GM23338 (cell line): ENCODE results near the gene RPL10. TPM values are rescaled to one million over a fixed set of nuclear protein-coding genes. Genes with fewer than 3 reads are reported as not detected.

Experiments used
- ATAC-seq: fragments of 200-7000 bp; cut with Tn5 transposase; 3 replicates; pipeline ENCODE4 v1.9.1; 2020
- DNase-seq: peaks from one replicate; pipeline ENCODE4 v3.0.0-alpha.2; 2015; ENCODE audit warnings: low spot score
- H2AFZ ChIP-seq: fragments of 200-600 bp; sonication (generic); 2 replicates; pipeline ENCODE4 v1.8.0; 2016; ENCODE audit warnings: antibody characterized with exemption, mild to moderate bottlenecking, moderate library complexity
- H3F3A ChIP-seq: fragments of 200-600 bp; sonication (generic); replicated peaks from 2 replicates; pipeline ENCODE4 v1.8.0; 2017; ENCODE audit warnings: antibody characterized with exemption, mixed run types, low read depth
- H3K27ac ChIP-seq: fragments of 200-600 bp; sonication (generic); 2 replicates; pipeline ENCODE4 v1.6.1; 2016; ENCODE audit warnings: low read depth
- H3K27me3 ChIP-seq: fragments of 200-600 bp; sonication (generic); 2 replicates; pipeline ENCODE4 v1.8.0; 2016; ENCODE audit warnings: mild to moderate bottlenecking, mixed run types, moderate library complexity; ENCODE audit not compliant: insufficient read depth
- H3K36me3 ChIP-seq: fragments of 200-600 bp; sonication (generic); 2 replicates; pipeline ENCODE4 v1.8.0; 2016; ENCODE audit warnings: mild to moderate bottlenecking; ENCODE audit not compliant: insufficient read depth
- H3K4me1 ChIP-seq: fragments of 200-600 bp; sonication (generic); 2 replicates; pipeline ENCODE4 v1.8.0; 2016; ENCODE audit warnings: mild to moderate bottlenecking, moderate library complexity; ENCODE audit not compliant: insufficient read depth
- H3K4me2 ChIP-seq: fragments of 200-600 bp; sonication (generic); 2 replicates; pipeline ENCODE4 v1.7.1; 2017; ENCODE audit warnings: mixed run types
- H3K4me3 ChIP-seq: fragments of 200-600 bp; sonication (generic); 2 replicates; pipeline ENCODE4 v1.6.1; 2016; ENCODE audit warnings: mixed run types
- H3K79me2 ChIP-seq: fragments of 200-600 bp; sonication (generic); replicated peaks from 2 replicates; pipeline ENCODE4 v1.8.0; 2017; ENCODE audit warnings: mild to moderate bottlenecking; ENCODE audit not compliant: insufficient read depth
- H3K9me2 ChIP-seq: fragments of 200-600 bp; sonication (generic); 2 replicates; pipeline ENCODE4 v1.8.0; 2017; ENCODE audit not compliant: insufficient read depth
- H4K20me1 ChIP-seq: fragments of 200-600 bp; sonication (generic); replicated peaks from 2 replicates; pipeline ENCODE4 v1.8.0; 2017; ENCODE audit warnings: mild to moderate bottlenecking; ENCODE audit not compliant: insufficient read depth
- H3K27ac Mint-ChIP-seq: 2 replicates; pipeline ENCODE4 v1.8.0; 2020; ENCODE audit warnings: inconsistent platforms, mild to moderate bottlenecking, moderate library complexity, mixed read lengths
- H3K27me3 Mint-ChIP-seq: 3 replicates; pipeline ENCODE4 v1.8.0; 2022; ENCODE audit warnings: low read depth, mild to moderate bottlenecking, moderate library complexity, mixed read lengths, inconsistent platforms; ENCODE audit not compliant: insufficient read depth, poor library complexity
- H3K36me3 Mint-ChIP-seq: 3 replicates; pipeline ENCODE4 v1.8.0; 2021; ENCODE audit warnings: low read depth, mild to moderate bottlenecking, inconsistent platforms, moderate library complexity, mixed read lengths
- H3K4me1 Mint-ChIP-seq: 3 replicates; pipeline ENCODE4 v1.8.0; 2020; ENCODE audit warnings: mild to moderate bottlenecking, inconsistent platforms, mixed read lengths
- H3K4me3 Mint-ChIP-seq: 3 replicates; pipeline ENCODE4 v1.8.0; 2021; ENCODE audit warnings: moderate library complexity, mild to moderate bottlenecking, inconsistent platforms, mixed read lengths
- H3K9me3 Mint-ChIP-seq: 3 replicates; pipeline ENCODE4 v1.8.0; 2020; ENCODE audit warnings: moderate library complexity, mild to moderate bottlenecking, inconsistent platforms, mixed read lengths
- CREB1 ChIP-seq: fragments of 250-450 bp; sonication (Bioruptor Pico); IDR thresholded peaks from 2 replicates; pipeline ENCODE4 v1.5.0; 2020; ENCODE audit warnings: low read depth, mild to moderate bottlenecking, moderate library complexity
- EZH2 ChIP-seq: fragments of 200-600 bp; sonication (generic); IDR thresholded peaks from one replicate; pipeline ENCODE4 v1.8.0; 2017; ENCODE audit warnings: antibody characterized with exemption, mild to moderate bottlenecking, low read depth; ENCODE audit not compliant: unreplicated experiment
- EZH2phosphoT487 ChIP-seq: fragments of 200-600 bp; sonication (generic); IDR thresholded peaks from one replicate; pipeline ENCODE4 v1.8.1; 2018; ENCODE audit warnings: antibody characterized with exemption; ENCODE audit not compliant: unreplicated experiment
- JUNB ChIP-seq: IDR thresholded peaks from one replicate; pipeline ENCODE4 v1.6.1; 2016; ENCODE audit warnings: antibody characterized with exemption; ENCODE audit not compliant: unreplicated experiment
- POLR2AphosphoS5 ChIP-seq: IDR thresholded peaks from 2 replicates; pipeline ENCODE4 v1.6.1; 2016; ENCODE audit warnings: antibody characterized with exemption, low read depth
- ZNF114 ChIP-seq: fragments of 250-450 bp; sonication (Bioruptor Pico); IDR thresholded peaks from 2 replicates; pipeline ENCODE4 v1.5.0; 2020; ENCODE audit warnings: mild to moderate bottlenecking, moderate library complexity
- polyA plus RNA-seq: library from polyadenylated mRNA; unstranded; fragments of >200 nt; fragmentation: Nextera tagmentation; extraction: Ambion mirVana; gene quantifications from 2 replicates; pipeline ENCODE4 v1.2.1, GENCODE V29; 2016
- total RNA-seq: library from RNA; depleted of rRNA; stranded (reverse); fragments of >200 nt; shearing (Covaris generic); gene quantifications from 2 replicates; pipeline ENCODE4 v1.2.3, GENCODE V29; 2014
- TF ChIP-seq, protein P1 (sequence below): fragments of 250-450 bp; sonication (Bioruptor Pico); IDR thresholded peaks from 2 replicates; pipeline ENCODE4 v1.5.0; 2020; ENCODE audit warnings: mild to moderate bottlenecking, moderate library complexity
- TF ChIP-seq, protein P2 (sequence below): IDR thresholded peaks from 2 replicates; pipeline ENCODE4 v1.6.1; 2016; ENCODE audit warnings: antibody characterized with exemption

Gene RPL10
- total and polyA plus RNA-seq, 2 experiments from 2014 or later, result 1,696 to 4,929 TPM

DNA sequence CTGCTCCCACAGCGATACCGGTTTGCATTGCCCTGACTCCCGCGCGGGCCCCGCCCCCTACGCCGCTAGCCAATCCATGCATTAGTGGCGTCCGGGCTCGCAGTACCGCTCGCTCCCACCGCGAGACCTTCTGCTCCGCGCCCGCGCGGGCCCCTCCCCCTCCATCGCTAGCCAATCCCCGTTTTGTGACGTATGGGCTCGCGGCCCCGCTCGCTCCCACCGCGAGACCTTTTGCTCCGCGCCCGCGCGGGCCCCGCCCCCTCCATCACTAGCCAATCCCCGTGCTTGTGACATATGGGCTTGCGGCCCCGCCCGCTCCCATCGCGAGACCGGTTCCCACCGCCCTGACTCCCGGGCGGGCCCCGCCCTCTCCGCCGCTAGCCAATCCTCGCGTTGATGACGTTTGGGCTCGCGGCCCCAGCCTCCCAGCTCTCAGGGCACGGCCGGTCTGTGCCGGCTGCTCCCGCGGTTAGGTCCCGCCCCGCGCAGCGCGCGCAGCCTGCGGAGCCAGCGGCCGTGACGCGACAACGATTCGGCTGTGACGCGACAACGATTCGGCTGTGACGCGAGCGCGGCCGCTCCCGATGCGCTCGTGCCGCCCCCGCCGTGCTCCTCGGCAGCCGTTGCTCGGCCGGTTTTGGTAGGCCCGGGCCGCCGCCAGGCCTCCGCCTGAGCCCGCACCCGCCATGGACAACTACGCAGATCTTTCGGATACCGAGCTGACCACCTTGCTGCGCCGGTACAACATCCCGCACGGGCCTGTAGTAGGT is 19.2 kb upstream of the RPL10 start, which contains the start of gene EMD (continued):
- TF ChIP-seq ZNF114 (CRISPR knock-in tag) (no peak), JUNB (no peak), POLR2AphosphoS5 (peak; percentile 68), CREB1 (CRISPR knock-in tag) (peak; percentile 96)

DNA sequence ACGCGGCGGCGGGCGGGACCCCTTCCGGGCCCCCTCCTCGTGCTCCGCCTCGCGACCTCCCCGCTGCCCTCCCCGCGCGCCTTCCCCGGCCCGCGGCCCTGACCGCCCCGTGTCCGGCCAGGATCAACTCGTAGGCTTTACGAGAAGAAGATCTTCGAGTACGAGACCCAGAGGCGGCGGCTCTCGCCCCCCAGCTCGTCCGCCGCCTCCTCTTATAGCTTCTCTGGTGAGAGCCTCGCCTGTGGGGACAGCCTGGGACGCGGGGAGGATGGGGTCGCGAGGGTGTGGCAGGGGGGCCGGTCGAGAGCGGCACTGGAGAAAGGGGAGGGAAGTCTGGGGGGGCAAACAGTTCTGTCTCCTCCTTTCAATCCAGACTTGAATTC is 18.6 kb upstream of the RPL10 start:
- Histone ChIP-seq H3F3A (no peaks in the 10 kb centered on the region), H2AFZ (no peak overlapping the region), H3K4me3 (peak overlapping the region; percentile 75), H3K4me1 (peaks cover 4% of the 10 kb centered on the region; the same call in 1 of the 2 replicates), H3K36me3 (no peaks in the 10 kb centered on the region), H3K4me2 (peak overlapping the region; percentile 80), H3K79me2 (peaks cover 11% of the 10 kb centered on the region), H4K20me1 (no peaks in the 10 kb centered on the region), H3K27ac (peak overlapping the region; percentile 97), H3K9me2 (no peaks in the 10 kb centered on the region), H3K27me3 (no peaks in the 10 kb centered on the region)
- Mint-ChIP-seq H3K4me1 (peaks cover 16% of the 10 kb centered on the region), H3K27ac (peak overlapping the region; percentile 97), H3K36me3 (peaks cover 20% of the 10 kb centered on the region), H3K27me3 (peaks cover 12% of the 10 kb centered on the region), H3K9me3 (no peaks in the 10 kb centered on the region), H3K4me3 (peak overlapping the region; percentile 87)
- DNase-seq, result no peak
- ATAC-seq, result no peak
- TF ChIP-seq, protein P1, sequence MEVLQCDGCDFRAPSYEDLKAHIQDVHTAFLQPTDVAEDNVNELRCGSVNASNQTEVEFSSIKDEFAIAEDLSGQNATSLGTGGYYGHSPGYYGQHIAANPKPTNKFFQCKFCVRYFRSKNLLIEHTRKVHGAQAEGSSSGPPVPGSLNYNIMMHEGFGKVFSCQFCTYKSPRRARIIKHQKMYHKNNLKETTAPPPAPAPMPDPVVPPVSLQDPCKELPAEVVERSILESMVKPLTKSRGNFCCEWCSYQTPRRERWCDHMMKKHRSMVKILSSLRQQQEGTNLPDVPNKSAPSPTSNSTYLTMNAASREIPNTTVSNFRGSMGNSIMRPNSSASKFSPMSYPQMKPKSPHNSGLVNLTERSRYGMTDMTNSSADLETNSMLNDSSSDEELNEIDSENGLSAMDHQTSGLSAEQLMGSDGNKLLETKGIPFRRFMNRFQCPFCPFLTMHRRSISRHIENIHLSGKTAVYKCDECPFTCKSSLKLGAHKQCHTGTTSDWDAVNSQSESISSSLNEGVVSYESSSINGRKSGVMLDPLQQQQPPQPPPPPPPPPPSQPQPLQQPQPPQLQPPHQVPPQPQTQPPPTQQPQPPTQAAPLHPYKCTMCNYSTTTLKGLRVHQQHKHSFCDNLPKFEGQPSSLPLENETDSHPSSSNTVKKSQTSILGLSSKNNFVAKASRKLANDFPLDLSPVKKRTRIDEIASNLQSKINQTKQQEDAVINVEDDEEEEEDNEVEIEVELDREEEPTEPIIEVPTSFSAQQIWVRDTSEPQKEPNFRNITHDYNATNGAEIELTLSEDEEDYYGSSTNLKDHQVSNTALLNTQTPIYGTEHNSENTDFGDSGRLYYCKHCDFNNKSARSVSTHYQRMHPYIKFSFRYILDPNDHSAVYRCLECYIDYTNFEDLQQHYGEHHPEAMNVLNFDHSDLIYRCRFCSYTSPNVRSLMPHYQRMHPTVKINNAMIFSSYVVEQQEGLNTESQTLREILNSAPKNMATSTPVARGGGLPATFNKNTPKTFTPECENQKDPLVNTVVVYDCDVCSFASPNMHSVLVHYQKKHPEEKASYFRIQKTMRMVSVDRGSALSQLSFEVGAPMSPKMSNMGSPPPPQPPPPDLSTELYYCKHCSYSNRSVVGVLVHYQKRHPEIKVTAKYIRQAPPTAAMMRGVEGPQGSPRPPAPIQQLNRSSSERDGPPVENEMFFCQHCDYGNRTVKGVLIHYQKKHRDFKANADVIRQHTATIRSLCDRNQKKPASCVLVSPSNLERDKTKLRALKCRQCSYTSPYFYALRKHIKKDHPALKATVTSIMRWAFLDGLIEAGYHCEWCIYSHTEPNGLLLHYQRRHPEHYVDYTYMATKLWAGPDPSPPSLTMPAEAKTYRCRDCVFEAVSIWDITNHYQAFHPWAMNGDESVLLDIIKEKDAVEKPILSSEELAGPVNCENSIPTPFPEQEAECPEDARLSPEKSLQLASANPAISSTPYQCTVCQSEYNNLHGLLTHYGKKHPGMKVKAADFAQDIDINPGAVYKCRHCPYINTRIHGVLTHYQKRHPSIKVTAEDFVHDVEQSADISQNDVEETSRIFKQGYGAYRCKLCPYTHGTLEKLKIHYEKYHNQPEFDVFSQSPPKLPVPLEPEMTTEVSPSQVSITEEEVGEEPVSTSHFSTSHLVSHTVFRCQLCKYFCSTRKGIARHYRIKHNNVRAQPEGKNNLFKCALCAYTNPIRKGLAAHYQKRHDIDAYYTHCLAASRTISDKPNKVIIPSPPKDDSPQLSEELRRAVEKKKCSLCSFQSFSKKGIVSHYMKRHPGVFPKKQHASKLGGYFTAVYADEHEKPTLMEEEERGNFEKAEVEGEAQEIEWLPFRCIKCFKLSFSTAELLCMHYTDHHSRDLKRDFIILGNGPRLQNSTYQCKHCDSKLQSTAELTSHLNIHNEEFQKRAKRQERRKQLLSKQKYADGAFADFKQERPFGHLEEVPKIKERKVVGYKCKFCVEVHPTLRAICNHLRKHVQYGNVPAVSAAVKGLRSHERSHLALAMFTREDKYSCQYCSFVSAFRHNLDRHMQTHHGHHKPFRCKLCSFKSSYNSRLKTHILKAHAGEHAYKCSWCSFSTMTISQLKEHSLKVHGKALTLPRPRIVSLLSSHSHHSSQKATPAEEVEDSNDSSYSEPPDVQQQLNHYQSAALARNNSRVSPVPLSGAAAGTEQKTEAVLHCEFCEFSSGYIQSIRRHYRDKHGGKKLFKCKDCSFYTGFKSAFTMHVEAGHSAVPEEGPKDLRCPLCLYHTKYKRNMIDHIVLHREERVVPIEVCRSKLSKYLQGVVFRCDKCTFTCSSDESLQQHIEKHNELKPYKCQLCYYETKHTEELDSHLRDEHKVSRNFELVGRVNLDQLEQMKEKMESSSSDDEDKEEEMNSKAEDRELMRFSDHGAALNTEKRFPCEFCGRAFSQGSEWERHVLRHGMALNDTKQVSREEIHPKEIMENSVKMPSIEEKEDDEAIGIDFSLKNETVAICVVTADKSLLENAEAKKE (CRISPR knock-in tag), result no peak
- no peak for TF ChIP-seq EZH2
- TF ChIP-seq, protein P2, sequence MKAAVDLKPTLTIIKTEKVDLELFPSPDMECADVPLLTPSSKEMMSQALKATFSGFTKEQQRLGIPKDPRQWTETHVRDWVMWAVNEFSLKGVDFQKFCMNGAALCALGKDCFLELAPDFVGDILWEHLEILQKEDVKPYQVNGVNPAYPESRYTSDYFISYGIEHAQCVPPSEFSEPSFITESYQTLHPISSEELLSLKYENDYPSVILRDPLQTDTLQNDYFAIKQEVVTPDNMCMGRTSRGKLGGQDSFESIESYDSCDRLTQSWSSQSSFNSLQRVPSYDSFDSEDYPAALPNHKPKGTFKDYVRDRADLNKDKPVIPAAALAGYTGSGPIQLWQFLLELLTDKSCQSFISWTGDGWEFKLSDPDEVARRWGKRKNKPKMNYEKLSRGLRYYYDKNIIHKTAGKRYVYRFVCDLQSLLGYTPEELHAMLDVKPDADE, result no peak
- no peak for TF ChIP-seq EZH2phosphoT487
